Measurements from ENCODE around the gene THOC6. TPM values are rescaled to one million over a fixed set of nuclear protein-coding genes. Genes with fewer than 3 reads are reported as not detected.
"Not testable (repeated sequence)": the region's sequence is repeated elsewhere in the genome, so short reads cannot be mapped to it uniquely, and the experiment has no call there.

THOC6 gene
- total RNA-seq, 1 experiment from 2014 or later, result 76.5 TPM

- Mint-ChIP-seq H3K36me3 (peaks cover 15% of the 10 kb centered on the region), H3K4me1 (peaks cover 25% of the 10 kb centered on the region), H3K27me3 (ENCODE audit: low read depth) (peaks cover 10% of the 10 kb centered on the region; the same call in 1 of the 2 replicates), H3K9me3 (0 out of 2 replicates have a peak, but pooled peaks cover 6% of the 10 kb centered on the region), H3K27ac (no peak overlapping the region), H3K4me3 (no peak overlapping the region)
- POLR2A ChIA-PET, result interaction anchor here (1.3 kb wide), 1 partner anchor 96 kb away, joined by 6 read pairs; no protein-coding TSS in a partner anchor
- DNase-seq (ENCODE audit: low spot score) (no peak), ATAC-seq (no peak)
- no peak for TF ChIP-seq FOXP4 (CRISPR knock-in tag; IDR thresholded peaks at IDR 0.05)
- no peak for TF ChIP-seq ZNF219 (CRISPR knock-in tag; IDR thresholded peaks at IDR 0.05; ENCODE audit: borderline replicate concordance)
- no peak for TF ChIP-seq ATF2 (CRISPR knock-in tag; IDR thresholded peaks at IDR 0.05; ENCODE audit: borderline replicate concordance, low read depth)
- TF ChIP-seq SMAD4 (CRISPR knock-in tag; IDR thresholded peaks at IDR 0.05), result no peak
- no peak for TF ChIP-seq ZNF121 (CRISPR knock-in tag; IDR thresholded peaks at IDR 0.05)
- TF ChIP-seq NR2C2 (CRISPR knock-in tag; IDR thresholded peaks at IDR 0.05), result no peak
- no peak for TF ChIP-seq USF2 (CRISPR knock-in tag; IDR thresholded peaks at IDR 0.05)
- no peak for TF ChIP-seq GTF2I (CRISPR knock-in tag; conservative IDR thresholded peaks at IDR 0.05)
- TF ChIP-seq STAT6 (CRISPR knock-in tag; conservative IDR thresholded peaks at IDR 0.05; ENCODE audit: low read depth), result no peak
- TF ChIP-seq ZSCAN18 (CRISPR knock-in tag; IDR thresholded peaks at IDR 0.05), result no peak
- CTCF ChIA-PET, result interaction anchor here (1.0 to 2.6 kb wide), 6 partner anchors 23 to 77 kb away, joined by 3 to 20 read pairs (median 4); partner anchors contain the start of gene ZNF205
Measured at GRCh38 chr16:3054965-3055733, 31.3 kb downstream of the THOC6 start.

- ChIA-PET POLR2A (interaction anchor here (1.3 kb wide), 1 partner anchor 95 kb away, joined by 6 read pairs; no protein-coding TSS in a partner anchor), CTCF (interaction anchor here (1.0 to 2.6 kb wide), 8 partner anchors 22 to 76 kb away, joined by 3 to 20 read pairs (median 4); partner anchors contain the start of gene ZNF205)
- H3K9me3 Mint-ChIP-seq; H3K4me3 Mint-ChIP-seq; H3K27me3 Mint-ChIP-seq (ENCODE audit: low read depth); DNase-seq (ENCODE audit: low spot score); ATAC-seq; H3K27ac Mint-ChIP-seq: not testable (repeated sequence)
- Mint-ChIP-seq H3K36me3 (peaks cover 15% of the 10 kb centered on the region), H3K4me1 (peaks cover 29% of the 10 kb centered on the region)
Measured at GRCh38 chr16:3055734-3056115, 31.9 kb downstream of the THOC6 start.

All from WTC11 (cell line).